Embryonic facial prominence (tissue), 1 donor: ENCODE measurements around the gene BDP1.
A peak's percentile ranks its signal among the peaks of the same experiment; 100 is the strongest.
"Not testable (repeated sequence)": the region's sequence is repeated elsewhere in the genome, so short reads cannot be mapped to it uniquely, and the experiment has no call there.

ENCODE experiments used
- DNase-seq: peaks from one replicate; pipeline ENCODE4 v3.0.0-alpha.2; 2016; ENCODE audit errors: extremely low spot score

The BDP1 gene, protein sequence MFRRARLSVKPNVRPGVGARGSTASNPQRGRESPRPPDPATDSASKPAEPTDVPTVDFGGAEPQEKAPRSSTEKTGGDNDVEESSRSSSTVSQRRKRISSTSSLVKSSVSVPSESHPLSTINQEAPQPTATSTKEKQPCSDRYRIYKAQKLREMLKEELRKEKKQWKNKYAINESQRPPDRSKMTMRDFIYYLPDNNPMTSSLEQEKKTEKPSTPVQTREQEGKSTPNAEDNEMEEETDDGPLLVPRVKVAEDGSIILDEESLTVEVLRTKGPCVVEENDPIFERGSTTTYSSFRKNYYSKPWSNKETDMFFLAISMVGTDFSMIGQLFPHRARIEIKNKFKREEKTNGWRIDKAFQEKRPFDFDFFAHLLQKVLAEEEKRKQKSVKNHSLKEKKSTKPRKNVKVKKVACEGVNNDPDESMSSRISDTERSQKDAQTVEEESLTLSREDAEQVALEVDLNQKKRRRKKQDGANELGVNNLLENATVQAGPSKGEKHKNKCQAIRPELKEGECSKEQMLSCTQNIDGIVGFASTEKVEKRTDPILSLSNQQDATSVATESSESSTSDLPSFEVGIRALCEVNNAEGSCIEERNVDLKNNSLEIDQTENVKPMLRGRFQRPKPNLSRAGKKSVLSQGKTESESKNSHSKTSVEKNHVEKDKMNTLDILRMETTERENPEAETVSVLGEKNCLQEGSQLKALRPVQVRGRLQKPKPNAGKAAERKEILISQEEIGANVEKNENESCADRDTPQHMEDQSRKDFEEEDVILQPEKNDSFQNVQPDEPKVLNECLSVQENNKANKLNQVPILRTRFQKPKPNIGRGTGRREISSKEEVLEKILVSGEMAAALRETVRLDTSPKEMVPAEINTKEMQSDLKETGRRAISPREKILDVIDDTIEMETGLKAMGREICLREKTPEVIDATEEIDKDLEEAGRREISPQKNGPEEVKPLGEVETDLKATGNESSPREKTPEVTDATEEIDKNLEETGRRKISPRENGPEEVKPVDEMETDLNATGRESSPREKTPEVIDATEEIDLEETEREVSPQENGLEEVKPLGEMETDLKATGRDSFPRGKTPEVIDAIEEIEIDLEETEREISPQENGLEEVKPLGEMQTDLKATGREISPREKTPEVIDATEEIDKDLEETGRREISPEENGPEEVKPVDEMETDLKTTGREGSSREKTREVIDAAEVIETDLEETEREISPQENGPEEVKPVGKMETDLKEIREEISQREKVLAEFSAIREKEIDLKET (N-terminal part only)

DNA sequence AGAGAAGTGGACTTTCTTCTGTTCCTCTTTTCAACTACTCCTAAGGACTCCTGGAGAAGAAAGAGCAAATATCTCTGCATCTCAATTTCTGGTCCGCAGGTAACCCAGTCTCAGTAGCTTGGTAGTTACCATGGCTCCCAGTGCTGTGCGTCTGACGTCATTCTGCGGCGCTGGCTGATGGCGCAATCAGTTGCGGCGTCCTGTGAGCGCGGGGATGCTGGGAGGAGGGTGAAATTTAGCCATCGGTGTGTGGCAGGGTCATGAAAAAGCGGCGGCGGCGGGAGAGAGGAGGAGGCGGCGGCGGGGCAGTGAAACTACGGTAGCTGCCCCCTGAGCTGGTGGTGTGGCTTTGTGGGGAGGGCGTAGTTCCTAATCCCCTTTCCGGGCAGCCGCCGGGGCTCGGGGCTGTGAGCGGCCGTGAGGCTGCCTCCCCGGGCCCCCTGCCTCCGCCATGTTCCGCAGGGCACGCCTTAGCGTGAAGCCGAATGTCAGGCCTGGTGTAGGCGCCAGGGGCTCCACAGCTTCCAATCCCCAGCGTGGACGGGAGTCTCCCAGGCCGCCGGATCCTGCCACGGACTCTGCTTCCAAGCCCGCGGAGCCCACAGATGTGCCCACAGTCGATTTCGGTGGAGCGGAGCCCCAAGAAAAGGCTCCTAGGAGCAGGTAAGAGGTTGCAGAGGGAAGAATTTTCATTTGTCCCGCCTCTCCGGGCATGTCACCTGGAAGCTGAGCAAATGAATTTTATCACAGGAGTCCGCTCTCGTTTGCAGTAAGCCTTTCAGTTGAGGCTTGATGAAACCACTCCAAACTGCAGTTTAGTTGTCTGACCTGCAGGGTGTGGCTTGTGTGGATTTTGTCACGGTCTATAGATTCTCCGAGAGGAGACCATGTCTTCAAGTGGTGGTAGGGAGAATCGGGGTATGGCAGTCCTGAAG, at the start of gene BDP1:
TSS of gene BDP1 (plus strand) at position 225 of the 935 bp plus-strand sequence. CDS start at position 452, 227 bp downstream.
- peak; percentile 92 for DNase-seq

DNA sequence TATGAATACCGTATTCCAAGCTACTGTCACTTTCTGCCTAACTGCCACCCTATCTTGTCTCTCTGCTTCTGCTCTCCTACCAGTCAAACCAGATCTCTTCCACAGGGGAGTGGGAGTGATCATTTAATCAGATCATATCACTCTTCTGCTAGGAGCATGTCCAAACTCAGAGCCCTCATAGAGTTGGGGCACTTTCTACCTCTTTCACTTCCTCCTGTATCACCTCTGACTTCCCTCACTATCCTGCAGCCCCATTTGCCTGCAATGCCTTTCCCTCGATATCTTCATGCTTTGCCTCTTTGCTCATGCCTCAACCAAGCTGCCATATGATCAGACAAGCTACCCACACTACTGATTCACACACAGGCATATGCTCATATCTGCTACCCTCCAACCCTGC, 45.4 kb upstream of the BDP1 start:
- not testable (repeated sequence) for DNase-seq

DNA sequence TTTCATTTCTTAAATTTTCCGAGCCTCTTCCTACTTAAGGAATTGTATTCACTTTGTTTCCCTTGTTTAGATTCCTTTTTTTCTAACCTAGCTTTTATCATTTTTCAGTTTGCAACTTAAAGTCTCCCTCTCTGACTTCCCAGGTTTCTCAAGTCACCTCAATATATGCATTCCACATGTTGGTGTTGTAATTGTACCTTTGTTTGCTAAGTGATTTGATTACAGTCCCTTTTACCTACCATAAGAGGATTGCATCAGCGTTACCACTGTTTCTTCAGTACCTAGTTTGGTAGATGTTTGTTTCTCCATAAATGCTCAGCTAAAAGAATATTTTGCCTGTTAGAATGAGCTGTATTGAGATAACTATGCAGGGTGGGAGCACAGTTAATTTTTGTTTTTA, 39.8 kb upstream of the BDP1 start:
- DNase-seq: not testable (repeated sequence)

DNA sequence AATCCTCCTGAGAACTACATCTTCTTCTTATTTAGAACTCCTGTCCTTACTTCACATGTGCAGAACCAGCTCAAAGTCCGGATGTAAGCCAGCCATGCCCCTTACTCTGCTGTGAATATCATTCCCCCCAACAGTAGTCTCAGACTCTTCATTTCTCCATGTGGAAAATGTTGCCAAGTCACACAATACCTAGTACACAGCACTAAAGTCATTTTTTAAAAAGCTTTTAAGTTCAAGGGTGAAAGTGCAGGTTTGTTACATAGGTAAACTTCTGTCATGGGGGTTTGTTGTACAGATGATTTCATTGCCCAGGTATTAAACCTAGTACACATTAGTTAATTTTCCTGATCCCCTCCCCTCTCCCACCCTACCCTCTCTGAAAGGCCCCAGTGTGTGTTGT, 37.4 kb upstream of the BDP1 start:
- not testable (repeated sequence) for DNase-seq

DNA sequence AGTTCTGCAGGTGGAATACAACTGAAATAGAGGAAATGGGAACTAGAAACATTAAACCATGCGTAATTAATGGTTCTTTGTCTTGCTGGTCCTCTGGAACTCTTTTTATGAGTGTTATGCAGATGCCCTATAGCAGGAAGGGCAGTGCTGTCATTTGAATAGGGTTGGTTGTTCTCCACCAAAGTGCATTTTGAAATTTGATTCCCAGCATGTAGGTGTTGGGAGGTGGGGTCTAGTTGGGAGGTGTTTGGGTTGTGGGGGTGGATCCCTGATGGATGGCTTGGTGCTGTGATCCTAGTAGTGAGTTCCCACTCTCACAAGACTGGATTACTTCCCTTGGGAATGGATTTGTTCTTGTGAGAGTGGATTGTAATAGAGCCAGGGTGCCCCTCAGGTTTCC, 34.2 kb upstream of the BDP1 start:
- not testable (repeated sequence) for DNase-seq

DNA sequence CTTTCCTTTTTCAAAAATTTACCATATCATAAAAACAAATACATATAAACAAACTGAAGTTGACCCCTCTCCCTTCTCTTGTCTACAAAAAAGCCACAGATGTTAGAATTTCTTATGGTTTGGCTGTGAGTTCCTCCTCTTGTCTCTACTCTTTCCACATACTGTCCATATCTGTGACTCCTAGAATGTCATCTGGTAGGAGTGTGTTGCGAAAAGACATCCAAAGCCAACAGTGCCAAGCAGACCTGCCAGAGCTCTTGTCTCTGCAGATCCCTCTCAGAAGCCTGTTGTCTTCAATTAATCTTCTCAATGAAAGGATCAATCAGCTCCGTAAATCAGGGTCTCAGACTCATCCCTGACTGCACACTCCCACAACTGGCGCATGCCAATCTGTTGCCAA, 31.6 kb upstream of the BDP1 start:
- not testable (repeated sequence) for DNase-seq

DNA sequence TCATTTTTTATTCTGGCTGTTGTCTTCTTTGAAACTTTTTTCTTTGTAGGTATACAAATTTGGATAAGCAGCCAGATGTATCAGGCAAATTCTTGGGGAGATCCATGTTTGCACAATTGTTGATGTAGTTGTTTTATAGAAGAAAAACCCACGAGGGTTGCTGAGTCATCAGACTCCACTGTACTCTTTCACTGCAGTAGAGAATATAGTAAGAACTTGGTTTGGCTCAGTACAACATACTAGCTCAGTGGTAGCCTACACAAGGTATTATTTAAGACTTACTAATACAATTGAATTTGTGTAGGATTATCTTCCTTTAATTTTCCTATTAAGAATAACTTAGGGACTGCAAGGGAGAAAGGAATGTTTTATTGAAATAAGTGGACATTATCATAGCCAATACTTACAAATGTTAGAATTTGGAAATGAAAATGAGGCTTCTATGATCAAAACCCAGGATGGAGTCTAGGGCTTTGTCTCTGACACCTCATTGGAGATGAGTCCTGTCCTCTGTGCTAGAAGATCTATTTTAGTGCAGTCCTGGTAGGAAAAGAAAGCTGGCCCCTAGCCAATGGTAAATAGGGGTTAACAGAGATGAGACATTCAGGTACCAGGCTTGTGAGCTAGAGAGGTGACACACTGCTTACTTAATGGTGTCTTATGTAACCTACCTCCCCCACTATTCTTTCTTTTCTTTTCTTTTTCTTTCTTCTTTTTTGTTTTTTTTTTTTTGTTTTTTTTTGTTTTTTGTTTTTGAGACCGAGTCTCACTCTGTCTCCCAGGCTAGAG, 28.6 kb upstream of the BDP1 start:
- not testable (repeated sequence) for DNase-seq

DNA sequence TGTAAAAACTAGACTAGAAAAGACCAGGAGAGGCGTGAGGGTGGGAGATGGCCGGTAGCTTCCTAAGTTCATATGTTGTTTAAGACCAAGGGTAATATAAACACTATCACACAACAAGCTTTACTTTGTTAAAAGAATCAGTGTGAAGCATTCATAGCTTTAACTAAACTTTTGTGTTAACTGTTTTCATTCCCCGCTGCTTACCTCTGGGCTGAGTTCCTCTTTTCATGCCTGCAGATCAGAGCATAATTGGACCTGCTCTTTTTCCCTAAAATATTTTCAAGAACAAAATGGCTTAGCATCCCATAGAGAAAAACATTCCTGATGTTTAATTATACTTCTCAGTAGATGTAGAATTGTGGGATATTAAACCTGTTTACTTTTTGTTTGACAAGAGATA, 23.0 kb upstream of the BDP1 start:
- DNase-seq: not testable (repeated sequence)

DNA sequence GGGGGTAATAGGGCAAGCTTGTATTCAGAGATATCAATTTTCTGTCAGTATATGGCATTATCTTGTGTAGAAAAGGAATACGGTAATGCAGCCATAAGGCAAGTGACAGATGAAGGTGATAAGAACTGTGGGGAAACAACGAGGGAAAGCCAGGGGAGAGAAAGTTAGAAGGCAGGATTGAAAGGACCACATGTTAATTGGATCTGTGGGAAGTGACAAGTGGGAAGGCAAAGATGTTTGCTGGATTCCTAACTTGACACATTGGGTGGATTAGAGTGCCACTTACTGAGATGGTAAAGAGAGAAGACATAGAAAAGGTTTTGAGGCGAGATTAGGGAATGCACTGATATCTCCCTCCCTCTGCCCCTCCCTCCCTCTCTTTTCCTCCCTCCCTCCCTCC, 20.6 kb upstream of the BDP1 start:
- not testable (repeated sequence) for DNase-seq

DNA sequence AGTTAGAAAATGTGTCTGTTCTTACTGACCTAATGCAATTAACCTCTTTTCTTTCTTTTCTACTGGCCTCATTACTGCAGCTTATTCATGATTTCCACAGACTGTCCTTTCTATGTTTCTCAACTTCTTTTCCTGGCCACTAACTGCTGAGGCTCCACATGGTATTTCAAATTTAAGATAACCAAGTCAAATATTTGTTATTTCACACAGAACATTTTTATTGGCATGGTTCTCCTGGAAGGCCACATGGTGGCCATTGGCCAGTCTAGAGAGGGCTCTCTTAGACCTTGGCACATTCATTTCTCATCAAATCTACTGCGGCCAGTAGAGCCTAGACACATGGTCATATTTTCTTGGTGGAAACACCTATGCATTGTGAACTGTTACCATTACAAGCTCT, 13.9 kb upstream of the BDP1 start:
- not testable (repeated sequence) for DNase-seq

DNA sequence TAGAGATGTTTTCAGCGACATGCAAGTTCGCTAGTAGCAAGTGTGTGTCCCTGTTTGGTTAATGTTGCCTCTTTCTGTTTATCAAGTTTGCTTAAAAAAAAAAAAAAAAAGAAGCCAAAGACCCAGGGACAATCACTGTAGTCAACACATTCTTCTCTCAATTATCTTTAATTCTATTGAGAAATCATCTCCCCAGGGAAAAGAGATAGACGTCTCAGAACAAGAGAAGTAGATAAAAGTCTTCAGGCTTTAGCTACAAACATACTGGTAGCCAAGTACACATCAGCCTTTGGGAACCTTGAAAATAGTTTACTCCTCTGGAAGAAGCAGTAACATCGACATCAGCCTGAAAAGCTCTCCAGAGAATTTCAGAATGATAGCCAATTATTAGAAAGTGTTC, 11.6 kb upstream of the BDP1 start:
- DNase-seq: not testable (repeated sequence)

DNA sequence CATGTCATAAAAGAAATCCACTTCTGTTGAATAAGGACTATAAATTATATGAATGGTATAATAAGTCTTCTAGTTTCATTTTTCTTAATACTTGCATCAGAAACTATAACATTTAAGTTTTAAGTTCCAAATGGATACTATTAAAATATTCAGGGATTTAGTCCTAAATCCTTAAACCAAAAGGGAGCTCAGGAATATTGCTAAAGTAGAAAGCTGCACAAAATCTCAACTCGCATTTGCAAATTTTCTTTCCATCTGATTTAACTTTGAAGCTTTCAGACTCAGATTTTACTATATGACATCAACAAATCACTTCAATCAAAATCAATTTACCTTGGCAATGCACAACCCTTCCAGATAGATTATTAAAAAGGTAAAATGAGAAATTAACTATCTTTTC, 10.4 kb upstream of the BDP1 start:
- not testable (repeated sequence) for DNase-seq

DNA sequence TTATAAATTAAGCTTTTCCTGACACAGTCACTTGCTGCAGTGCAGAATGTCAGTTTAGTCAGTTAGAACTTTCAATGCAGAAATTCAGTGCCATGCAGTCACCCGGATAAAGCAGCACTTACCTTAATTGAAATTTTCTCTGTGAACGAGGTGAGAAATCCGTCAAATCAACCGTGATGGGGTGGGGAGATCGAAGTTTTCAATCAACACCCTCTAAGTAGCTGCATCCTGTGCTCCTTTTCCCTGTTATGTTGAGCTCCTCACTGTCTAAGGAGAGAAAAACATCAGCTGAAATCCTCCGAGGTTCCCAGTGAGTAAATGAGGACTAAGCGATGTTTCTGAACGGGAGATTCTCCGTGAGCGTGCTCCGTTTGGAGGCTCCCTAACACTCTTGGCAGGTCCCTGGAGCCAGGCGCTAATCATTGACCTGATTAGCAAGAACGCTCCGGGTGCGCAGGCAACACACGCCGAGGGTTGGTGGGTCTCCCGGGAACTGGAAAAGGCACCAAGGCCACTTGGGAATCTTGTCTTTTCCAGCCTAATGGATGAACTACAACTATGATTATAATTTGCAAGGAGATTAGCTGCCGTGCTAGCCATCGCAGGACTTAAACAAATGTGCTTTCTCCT, 9.8 kb upstream of the BDP1 start:
- DNase-seq: not testable (repeated sequence)

DNA sequence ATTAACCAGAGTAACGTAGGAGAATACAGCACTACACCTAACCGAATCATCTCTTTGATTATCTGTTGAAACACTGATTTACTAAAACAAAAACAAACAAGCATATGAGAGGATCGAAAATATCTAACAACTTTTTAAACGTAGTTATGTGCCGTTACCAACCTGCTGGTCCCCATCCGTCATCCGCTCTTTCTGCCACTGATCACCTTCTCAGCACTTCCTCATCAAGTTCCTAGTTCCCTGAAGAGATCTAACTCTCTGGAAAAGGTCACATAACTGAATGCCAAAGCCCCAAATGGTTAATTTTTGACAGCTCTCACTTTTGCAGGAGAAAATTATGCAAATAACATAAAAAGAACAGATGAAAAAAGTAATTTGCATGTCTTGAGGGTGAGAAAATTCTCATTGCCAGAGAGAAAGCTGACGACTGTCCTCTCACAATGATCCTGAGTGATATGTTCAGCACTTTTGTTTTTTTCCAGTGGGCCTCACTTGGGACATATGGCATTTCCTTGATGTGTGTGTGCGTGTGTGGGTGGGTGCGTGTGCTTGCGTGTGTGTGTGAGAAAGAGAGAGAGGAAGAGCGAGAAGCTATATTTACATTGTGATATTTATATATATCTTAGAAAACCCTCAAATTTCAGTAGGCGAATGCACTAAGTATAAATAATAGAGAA, 8.8 kb upstream of the BDP1 start:
- DNase-seq: not testable (repeated sequence)

DNA sequence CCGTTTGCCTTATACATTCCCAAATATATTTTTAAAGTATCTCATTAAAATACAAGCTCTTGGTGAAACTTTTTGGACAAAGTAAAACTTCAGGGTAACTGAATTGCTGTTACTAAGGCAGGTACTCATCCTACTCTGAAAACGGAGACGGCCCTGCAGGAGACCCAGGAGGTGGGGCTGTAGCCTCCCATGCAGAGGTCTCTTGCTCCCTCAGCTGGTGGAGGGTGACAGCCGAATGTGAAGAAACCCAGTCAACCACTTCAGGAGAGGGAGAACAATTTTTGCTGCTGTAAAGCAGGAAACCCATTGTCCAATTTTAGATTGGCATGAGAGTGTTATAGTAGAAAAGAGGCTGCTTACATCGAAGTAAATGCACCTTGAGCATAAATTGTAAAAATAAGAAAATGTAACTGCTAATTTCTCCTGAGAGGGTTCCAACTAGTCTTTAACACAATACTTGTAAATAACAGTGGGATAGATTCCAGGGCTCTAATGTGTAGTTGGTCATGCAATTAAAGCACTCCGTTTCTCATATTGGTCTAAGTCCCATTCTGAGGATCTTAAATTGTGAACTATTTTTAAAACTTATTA, 8.1 kb upstream of the BDP1 start:
- DNase-seq: not testable (repeated sequence)

DNA sequence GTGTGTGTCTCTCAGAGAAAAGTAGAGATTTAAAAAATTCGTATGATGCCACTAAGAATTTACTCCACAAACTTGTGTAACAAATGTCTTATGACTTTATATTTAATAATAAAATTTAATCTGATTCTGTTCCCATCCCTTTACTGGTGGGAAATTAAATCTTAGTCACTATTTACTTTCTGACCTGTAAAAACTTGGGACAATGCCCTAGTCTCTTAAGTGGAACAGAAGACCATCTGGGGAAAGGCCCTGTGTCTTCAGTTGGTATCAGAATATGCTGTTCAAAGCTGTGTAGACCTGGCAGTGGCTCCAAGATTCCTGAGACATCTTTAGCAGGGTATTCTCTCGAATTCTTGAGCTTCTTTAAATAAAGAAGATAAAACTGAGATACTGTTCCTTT, 2.6 kb upstream of the BDP1 start:
- no peak for DNase-seq

DNA sequence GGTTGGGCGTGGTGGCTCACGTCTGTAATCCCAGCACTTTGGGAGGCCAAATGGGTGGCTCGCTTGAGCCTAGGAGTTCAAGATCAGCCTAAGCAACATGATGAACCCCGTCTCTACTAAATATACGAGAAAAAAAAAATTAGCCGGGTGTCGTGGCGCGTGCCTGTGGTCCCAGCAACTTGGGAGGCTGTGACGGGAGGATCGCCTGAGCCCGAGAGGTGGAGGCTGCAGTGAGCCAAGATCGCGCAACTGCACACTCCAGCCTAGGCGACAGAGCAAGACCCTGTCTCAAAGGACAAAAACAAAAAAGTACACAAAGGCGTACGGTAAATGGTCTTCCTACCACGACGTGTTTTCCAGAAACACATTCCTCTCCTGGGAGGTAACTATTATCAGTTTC, 538 bp upstream of the BDP1 start:
- DNase-seq: no peak

DNA sequence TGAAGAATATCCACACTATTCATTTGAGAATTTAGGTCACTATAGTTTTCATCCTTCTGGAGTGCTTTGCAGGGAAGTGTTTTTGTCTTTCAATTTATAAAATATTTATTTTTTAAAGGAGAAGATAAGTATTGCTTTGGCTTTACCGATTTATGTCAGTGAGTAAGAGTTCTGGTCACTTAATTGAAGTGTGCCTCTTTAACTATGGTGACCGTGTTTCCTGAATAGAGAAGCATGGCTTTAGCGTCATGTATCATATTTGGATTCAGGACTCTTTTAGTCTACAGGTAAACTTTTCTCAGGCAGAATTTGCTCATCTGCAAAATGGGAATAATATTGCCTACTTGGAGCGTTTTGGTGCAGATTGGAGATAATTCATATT, 902 bp downstream of the BDP1 start:
- DNase-seq: no peak

DNA sequence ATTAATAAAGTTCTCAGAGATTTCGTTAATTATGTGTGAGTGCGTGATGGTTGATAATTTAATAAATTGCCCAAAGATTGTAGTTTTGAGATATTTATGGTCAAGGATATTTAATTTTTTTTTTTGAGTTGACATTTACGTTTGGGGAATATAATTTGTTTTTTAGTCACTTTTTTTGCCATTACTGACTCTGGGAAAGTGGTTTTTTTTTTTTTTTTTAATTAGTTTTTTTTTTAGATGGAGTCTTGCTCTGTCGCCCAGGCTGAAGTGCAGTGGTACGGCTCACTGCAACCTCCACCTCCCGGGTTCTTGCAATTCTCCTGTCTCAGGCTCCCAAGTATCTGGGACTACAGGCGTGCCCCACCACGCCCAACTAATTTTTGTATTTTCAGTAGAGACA, 1.7 kb downstream of the BDP1 start:
- DNase-seq: no peak
